Measurements from ENCODE around the gene SF3A2. TPM values are rescaled to one million over a fixed set of nuclear protein-coding genes. Genes with fewer than 3 reads are reported as not detected.

SF3A2 gene
- total RNA-seq, 1 donor from 2014 or later = 71.2 TPM

- Histone ChIP-seq H3K4me3 (no peak overlapping the region), H3K9me3 (no peaks in the 10 kb centered on the region), H3K27me3 (no peaks in the 10 kb centered on the region), H3K4me1 (peaks cover 53% of the 10 kb centered on the region), H3K27ac (no peak overlapping the region), H3K36me3 (peaks cover 7 to 53% of the 10 kb centered on the region in 2 donors)
- intact Hi-C loops (cut with DNase I) = no loop called here
- no peak for TF ChIP-seq POLR2AphosphoS5 (IDR thresholded peaks at IDR 0.05; ENCODE audit: insufficient read depth in 1 of 2, low read depth in 1 of 2)
- no peak for TF ChIP-seq CTCF (IDR thresholded peaks at IDR 0.05)
- TF ChIP-seq POLR2A (IDR thresholded peaks at IDR 0.05) = no peak
- no peak for DNase-seq (ENCODE audit: extremely low spot score in 2 of 2)
These were observed 6.9 kb downstream of the SF3A2 start for GRCh38 chr19:2243274-2244124.

- no peak overlapping the region for H3K27ac ChIP-seq
- no peaks in the 10 kb centered on the region for H3K9me3 ChIP-seq
- H3K4me3 ChIP-seq = no peak overlapping the region
- DNase-seq (ENCODE audit: extremely low spot score in 2 of 2) = no peak
- intact Hi-C loops (cut with DNase I) = no loop called here
- peaks cover 7 to 54% of the 10 kb centered on the region in 2 donors for H3K36me3 ChIP-seq
- no peaks in the 10 kb centered on the region for H3K27me3 ChIP-seq
- TF ChIP-seq POLR2AphosphoS5 (IDR thresholded peaks at IDR 0.05; ENCODE audit: insufficient read depth in 1 of 2, low read depth in 1 of 2) (no peak), POLR2A (IDR thresholded peaks at IDR 0.05) (no peak), CTCF (IDR thresholded peaks at IDR 0.05) (no peak)
- peaks cover 47% of the 10 kb centered on the region for H3K4me1 ChIP-seq
These were observed 7.4 kb downstream of the SF3A2 start for GRCh38 chr19:2244125-2244411.

GRCh38 chr19:2244486-2244885, 7.9 kb downstream of the SF3A2 start:
- TF ChIP-seq POLR2A (IDR thresholded peaks at IDR 0.05) (no peak), POLR2AphosphoS5 (IDR thresholded peaks at IDR 0.05; ENCODE audit: insufficient read depth in 1 of 2, low read depth in 1 of 2) (no peak), CTCF (IDR thresholded peaks at IDR 0.05) (no peak)
- peaks cover 43% of the 10 kb centered on the region for H3K4me1 ChIP-seq
- no peak overlapping the region for H3K27ac ChIP-seq
- H3K27me3 ChIP-seq = no peaks in the 10 kb centered on the region
- intact Hi-C loops (cut with DNase I) = no loop called here
- no peak overlapping the region for H3K4me3 ChIP-seq
- H3K36me3 ChIP-seq = peaks cover 7 to 54% of the 10 kb centered on the region in 2 donors
- no peaks in the 10 kb centered on the region for H3K9me3 ChIP-seq
- no peak for DNase-seq (ENCODE audit: extremely low spot score in 2 of 2)

- Histone ChIP-seq H3K9me3 (no peaks in the 10 kb centered on the region), H3K27ac (no peak overlapping the region), H3K4me3 (no peak overlapping the region), H3K36me3 (peaks cover 7 to 54% of the 10 kb centered on the region in 2 donors), H3K27me3 (no peaks in the 10 kb centered on the region), H3K4me1 (peaks cover 37% of the 10 kb centered on the region)
- no peak for TF ChIP-seq POLR2AphosphoS5 (IDR thresholded peaks at IDR 0.05; ENCODE audit: insufficient read depth in 1 of 2, low read depth in 1 of 2)
- no peak for TF ChIP-seq CTCF (IDR thresholded peaks at IDR 0.05)
- TF ChIP-seq POLR2A (IDR thresholded peaks at IDR 0.05) = no peak
- DNase-seq (ENCODE audit: extremely low spot score in 2 of 2) = no peak
- intact Hi-C loops (cut with DNase I) = no loop called here
These were observed 8.6 kb downstream of the SF3A2 start for GRCh38 chr19:2245273-2245672.

DNA sequence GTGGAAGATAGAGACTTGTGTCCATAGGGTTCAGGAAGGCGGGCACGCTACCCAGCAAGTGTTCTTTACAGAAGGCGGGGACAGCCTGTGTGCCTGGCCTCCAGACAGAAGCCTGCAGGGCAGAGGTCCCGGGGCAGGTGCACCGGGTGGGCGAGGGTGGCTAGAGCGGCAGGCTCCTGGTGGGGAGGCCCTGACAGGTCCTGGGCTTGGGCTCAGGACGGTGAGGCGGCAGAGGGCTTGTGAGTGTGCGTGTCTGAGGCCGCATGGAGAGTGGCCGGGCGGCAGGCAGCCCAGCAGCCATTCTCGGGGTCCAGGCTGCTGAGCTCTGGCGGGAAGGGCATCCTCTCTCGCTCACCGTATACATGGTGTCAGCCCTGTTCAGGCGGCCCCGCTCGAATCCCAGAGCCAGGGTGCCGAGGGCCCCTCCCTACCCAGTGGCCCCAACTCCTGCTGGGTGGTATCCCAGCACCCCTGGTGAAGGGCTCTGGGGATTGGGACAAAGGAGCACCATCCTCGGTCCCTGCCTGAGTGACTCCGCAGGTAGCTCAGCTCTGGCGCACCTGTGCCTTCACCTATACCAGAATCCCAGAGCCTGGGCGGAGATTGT, 9.5 kb downstream of the SF3A2 start:
- H3K27ac ChIP-seq = no peak overlapping the region
- TF ChIP-seq POLR2A (IDR thresholded peaks at IDR 0.05) (no peak), CTCF (IDR thresholded peaks at IDR 0.05) (no peak), POLR2AphosphoS5 (IDR thresholded peaks at IDR 0.05; ENCODE audit: insufficient read depth in 1 of 2, low read depth in 1 of 2) (no peak)
- no peak for DNase-seq (ENCODE audit: extremely low spot score in 2 of 2)
- H3K4me3 ChIP-seq = no peak overlapping the region
- intact Hi-C loops (cut with DNase I) = no loop called here
- peaks cover 7 to 54% of the 10 kb centered on the region in 2 donors for H3K36me3 ChIP-seq
- no peaks in the 10 kb centered on the region for H3K27me3 ChIP-seq
- no peaks in the 10 kb centered on the region for H3K9me3 ChIP-seq
- H3K4me1 ChIP-seq = peaks cover 37% of the 10 kb centered on the region

Measured in vagina (tissue), 2 donors.